Right lobe of liver (tissue), 6 donors: Measurements from ENCODE around the gene GCC2. TPM values are rescaled to one million over a fixed set of nuclear protein-coding genes. Genes with fewer than 3 reads are reported as not detected.

Experiments
- ATAC-seq, 4 donors: fragments of 200-7000 bp; cut with Tn5 transposase; one replicate each; pipeline ENCODE4 v1.9.1; 2020; ENCODE audit warnings: mild to moderate bottlenecking in 4 of 4, moderate library complexity in 4 of 4
- DNase-seq, 3 donors: peaks; one replicate each; pipeline ENCODE4 v3.0.0-alpha.2; 2020
- H3K27ac ChIP-seq, 3 donors: fragments of 200-600 bp; one replicate each; pipeline ENCODE4 v1.8.0; 2022
- H3K27me3 ChIP-seq, 2 donors: fragments of 200-600 bp; one replicate each; pipeline ENCODE4 v1.8.0; 2022
- H3K36me3 ChIP-seq, 4 donors: fragments of 200-600 bp; sonication (generic) in 1 of 4; one replicate each; pipeline versions ENCODE4 v1.5.1 to v1.8.0; 2017 to 2022; ENCODE audit warnings: control low read depth in 1 of 4
- H3K4me1 ChIP-seq, 4 donors: fragments of 200-600 bp; sonication (generic) in 1 of 4; one replicate each; pipeline versions ENCODE4 v1.5.1 to v1.8.0; 2017 to 2022; ENCODE audit warnings: control low read depth in 1 of 4
- H3K4me3 ChIP-seq, 3 donors: fragments of 200-600 bp; one replicate each; pipeline ENCODE4 v1.8.0; 2022
- H3K9me3 ChIP-seq, 4 donors: fragments of 200-600 bp; sonication (generic) in 1 of 4; one replicate each; pipeline versions ENCODE4 v1.5.1 to v1.8.0; 2017 to 2022; ENCODE audit warnings: control low read depth in 1 of 4
- CTCF ChIP-seq, 4 donors: fragments of 200-600 bp in 3 of 4; fragments of 450-650 bp in 1 of 4; IDR thresholded peaks; one replicate each; pipeline versions ENCODE4 v1.5.1 to v1.8.0; 2016 to 2022; ENCODE audit warnings: antibody characterized with exemption in 4 of 4, mild to moderate bottlenecking in 2 of 4
- POLR2A ChIP-seq: fragments of 450-650 bp; IDR thresholded peaks from one replicate; pipeline ENCODE4 v1.6.1; 2017; ENCODE audit warnings: antibody characterized with exemption, mild to moderate bottlenecking
- WGBS: methylation state at CpG from one replicate; pipeline ENCODE4 v1.1.6; 2018; ENCODE audit warnings: low coverage, low lambda C conversion rate; ENCODE audit not compliant: insufficient coverage; ENCODE audit errors: missing lambda C conversion rate; 5-methylcytosine and 5-hydroxymethylcytosine counted together
- intact Hi-C, 2 donors: fragments of 100-400 bp; cut with DNase I; formaldehyde crosslinking; loops; one replicate each; pipeline versions ENCODE4 v1.11.2 to v1.14.1; 2022
- total RNA-seq, 6 experiments: library from RNA; depleted of rRNA in 2 of 6; stranded (reverse); fragments of >200 nt in 2 of 6; fragmentation: NEBNext Ultra II Directional in 3 of 6; extraction: Animal tissue kit (Norgen Biotek cat#: 25700) in 3 of 6; gene quantifications; one replicate each; pipeline versions ENCODE4 v1.1.0 to v1.2.4, GENCODE V29; 2016 to 2023
- donor health status: DM: no; HTN: yes; CAD: no.
- donor health status: DM: no; HTN: no; CAD: no.
- donor health status: DM: no; HTN: no; CAD: no.
- donor health status: DM: no; HTN: yes; CAD: no.
- donor health status: DM: no; HTN: yes; CAD: no.

The GCC2 gene
- total RNA-seq, 6 experiments from 2014 or later = 11.9 to 24.7 (median 17.7) TPM

GRCh38 chr2:108531674-108532055 is 82.7 kb downstream of the GCC2 start:
- TF ChIP-seq CTCF (IDR thresholded peaks at IDR 0.05) = no peak
- TF ChIP-seq POLR2A = no peak
- ATAC-seq (no peak), DNase-seq (no peak)
- no peak overlapping the region for H3K4me3 ChIP-seq
- H3K36me3 ChIP-seq = no peaks in the 10 kb centered on the region
- peaks cover 0 to 15% (median 0%) of the 10 kb centered on the region in 4 donors for H3K4me1 ChIP-seq
- H3K27me3 ChIP-seq = no peaks in the 10 kb centered on the region
- H3K27ac ChIP-seq = no peak overlapping the region
- intact Hi-C loops = no loop called here
- WGBS = 84% methylated on average over 4 of the region's 5 CpGs
- no peaks in the 10 kb centered on the region for H3K9me3 ChIP-seq

DNA sequence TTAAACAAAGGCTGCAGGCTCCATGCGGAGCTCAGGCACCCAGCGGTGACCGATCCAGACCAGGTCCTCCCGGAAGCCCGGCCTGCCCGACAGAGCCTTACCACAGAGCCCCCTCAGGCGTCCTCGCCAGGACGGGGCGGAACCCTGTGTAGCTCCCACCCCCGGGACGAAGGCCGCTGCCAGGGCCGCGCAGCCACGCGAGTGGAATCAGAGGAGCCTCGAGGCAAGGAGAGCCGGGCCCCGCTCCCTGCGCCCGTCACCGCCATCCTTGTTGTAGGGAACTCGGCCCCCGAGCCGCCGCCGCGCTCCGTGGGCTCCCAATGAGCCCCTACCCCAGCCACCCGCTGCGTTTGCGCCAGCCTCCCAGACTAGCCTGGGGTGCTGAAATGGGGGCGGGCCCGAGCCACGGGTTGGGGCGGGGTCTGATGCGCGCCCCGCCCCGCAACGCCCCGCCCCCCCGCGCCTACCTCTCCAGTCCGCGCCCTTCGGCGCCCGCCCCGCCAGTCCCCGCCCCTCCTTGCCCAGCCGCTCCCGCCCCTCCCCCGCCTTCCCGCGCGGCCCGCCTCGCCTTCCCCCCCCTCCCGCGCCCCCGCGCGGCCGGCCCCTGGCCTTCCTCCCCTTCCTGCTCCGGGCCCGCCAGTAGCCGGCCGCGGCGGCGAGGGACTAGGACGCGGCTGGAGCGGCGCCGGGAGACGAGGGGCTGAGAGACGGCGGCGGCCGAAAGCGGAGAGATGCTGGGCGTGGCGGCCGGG is 85.0 kb downstream of the GCC2 start, which contains the start of gene LIMS1:
LIMS1 (plus strand) TSS at position 639 of the 752 bp plus-strand sequence; CDS start at position 732, 93 bp downstream.
- H3K4me3 ChIP-seq = peak within 1 kb of the TSS; percentile 67 to 85 (median 80)
- DNase-seq (peak; percentile 95 to 96 (median 95)), ATAC-seq (peak; percentile 91 to 97 (median 94))
- intact Hi-C loops = no loop called here
- peak; percentile 76 for TF ChIP-seq POLR2A
- TF ChIP-seq CTCF (IDR thresholded peaks at IDR 0.05) = peak in 1 of 4 donors; percentile 9
- H3K4me1 ChIP-seq = peaks cover 0 to 15% (median 0%) of the 10 kb centered on the region in 4 donors
- no peaks in the 10 kb centered on the region for H3K27me3 ChIP-seq
- H3K36me3 ChIP-seq = no peaks in the 10 kb centered on the region
- WGBS = 2% methylated on average over 11 of the region's 87 CpGs
- H3K9me3 ChIP-seq = no peaks in the 10 kb centered on the region
- H3K27ac ChIP-seq = peak within 1 kb of the TSS; percentile 91 to 94 (median 94)

DNA sequence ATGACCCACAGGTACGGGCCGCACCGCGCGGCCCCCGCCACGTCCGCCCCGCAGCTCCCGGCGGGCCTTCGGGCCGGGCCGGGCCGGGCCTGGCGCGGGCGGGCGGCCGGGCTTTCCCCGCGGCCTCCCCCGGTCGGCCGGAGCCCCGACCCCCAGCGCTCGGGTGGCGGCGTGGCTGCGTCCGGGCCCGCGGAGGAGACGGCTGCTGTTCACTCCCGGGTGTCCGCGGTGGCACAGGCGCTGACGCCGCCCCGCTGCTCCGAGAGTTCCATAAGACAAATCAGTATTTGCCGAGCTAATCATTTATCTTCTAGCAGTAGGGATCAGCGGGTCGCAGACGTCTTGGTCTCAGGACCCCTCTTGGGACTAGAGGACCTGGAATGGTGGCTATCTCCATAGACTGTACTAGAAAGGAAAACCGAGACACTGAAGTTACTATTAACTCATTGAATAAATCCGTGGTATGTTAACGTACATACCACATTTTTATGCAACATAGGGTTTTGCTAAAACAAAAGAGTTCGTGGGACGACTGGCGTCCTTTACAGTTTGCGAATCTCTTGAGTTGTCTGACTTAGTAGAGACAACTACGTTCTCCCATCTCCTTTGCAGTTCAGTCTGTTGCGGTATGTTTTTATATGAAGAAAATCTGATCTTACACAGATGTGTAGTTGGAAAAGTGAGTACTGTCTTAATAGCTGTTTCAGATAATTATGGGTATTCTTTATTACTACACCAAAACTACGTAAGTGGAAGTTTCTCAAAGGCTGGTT is 85.8 kb downstream of the GCC2 start:
- Histone ChIP-seq H3K4me1 (peaks cover 0 to 15% (median 0%) of the 10 kb centered on the region in 4 donors), H3K36me3 (no peaks in the 10 kb centered on the region), H3K4me3 (peak overlapping the region; percentile 67 to 85 (median 80)), H3K27me3 (no peaks in the 10 kb centered on the region), H3K27ac (peak overlapping the region; percentile 51 to 94 (median 76)), H3K9me3 (no peaks in the 10 kb centered on the region)
- DNase-seq (peak; percentile 55 to 72 (median 62)), ATAC-seq (peak in 2 of 4 donors; percentile 2 to 34)
- no peak for TF ChIP-seq CTCF (IDR thresholded peaks at IDR 0.05)
- no peak for TF ChIP-seq POLR2A
- WGBS = 0% methylated on average over 10 of the region's 57 CpGs
- intact Hi-C loops = no loop called here

DNA sequence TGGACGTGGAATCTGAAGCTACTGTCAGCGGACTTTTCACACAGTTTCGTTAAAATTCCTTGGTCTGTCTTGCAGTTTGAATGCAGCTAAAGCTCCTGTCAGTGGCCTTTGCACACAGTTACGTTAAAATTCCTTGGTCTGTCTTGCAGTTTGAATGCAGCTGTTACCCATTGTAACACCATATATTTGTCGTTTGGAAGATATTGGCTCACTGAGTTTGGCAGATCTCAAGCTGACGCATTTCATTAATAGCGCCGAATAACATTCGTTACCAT is 86.3 kb downstream of the GCC2 start:
- H3K9me3 ChIP-seq = no peaks in the 10 kb centered on the region
- peaks cover 0 to 15% (median 0%) of the 10 kb centered on the region in 4 donors for H3K4me1 ChIP-seq
- H3K27me3 ChIP-seq = no peaks in the 10 kb centered on the region
- 7% methylated on average over 9 of the region's 9 CpGs for WGBS
- TF ChIP-seq POLR2A = no peak
- TF ChIP-seq CTCF (IDR thresholded peaks at IDR 0.05) = no peak
- intact Hi-C loops = no loop called here
- H3K36me3 ChIP-seq = no peaks in the 10 kb centered on the region
- peak overlapping the region in 2 of 3 donors; percentile 76 to 94 for H3K27ac ChIP-seq
- DNase-seq (no peak), ATAC-seq (no peak)
- H3K4me3 ChIP-seq = peak overlapping the region; percentile 67 to 85 (median 80)
